GM12801 (cell line): ENCODE results near the gene HOXB8.

Experiments
- TF ChIP-seq, protein P1 (sequence below): IDR thresholded peaks from one replicate; pipeline ENCODE4 v1.5.1; 2011; ENCODE audit warnings: control low read depth; ENCODE audit not compliant: insufficient read length; ENCODE audit errors: extremely low read depth

The HOXB8 gene

DNA sequence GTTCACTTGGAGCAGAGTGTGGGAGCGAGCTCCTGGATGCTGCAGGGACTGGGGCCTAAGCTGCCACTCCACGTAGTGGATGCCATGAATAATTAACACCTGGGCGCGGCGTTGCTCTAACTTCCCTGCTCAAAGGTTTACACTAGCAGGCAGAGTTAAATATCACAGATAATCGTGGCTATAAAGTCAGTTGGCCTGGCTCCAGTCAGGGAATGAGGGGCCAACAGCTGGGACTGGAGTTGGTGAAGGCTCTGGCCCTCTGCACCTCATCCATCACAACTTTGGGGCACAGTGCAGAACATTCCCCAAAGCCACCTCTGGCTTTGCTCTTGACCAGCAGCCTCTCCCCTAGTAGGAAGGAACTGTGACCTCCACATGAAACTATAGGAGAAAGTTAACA lies 47.9 kb downstream of the HOXB8 start:
- TF ChIP-seq, protein P1, sequence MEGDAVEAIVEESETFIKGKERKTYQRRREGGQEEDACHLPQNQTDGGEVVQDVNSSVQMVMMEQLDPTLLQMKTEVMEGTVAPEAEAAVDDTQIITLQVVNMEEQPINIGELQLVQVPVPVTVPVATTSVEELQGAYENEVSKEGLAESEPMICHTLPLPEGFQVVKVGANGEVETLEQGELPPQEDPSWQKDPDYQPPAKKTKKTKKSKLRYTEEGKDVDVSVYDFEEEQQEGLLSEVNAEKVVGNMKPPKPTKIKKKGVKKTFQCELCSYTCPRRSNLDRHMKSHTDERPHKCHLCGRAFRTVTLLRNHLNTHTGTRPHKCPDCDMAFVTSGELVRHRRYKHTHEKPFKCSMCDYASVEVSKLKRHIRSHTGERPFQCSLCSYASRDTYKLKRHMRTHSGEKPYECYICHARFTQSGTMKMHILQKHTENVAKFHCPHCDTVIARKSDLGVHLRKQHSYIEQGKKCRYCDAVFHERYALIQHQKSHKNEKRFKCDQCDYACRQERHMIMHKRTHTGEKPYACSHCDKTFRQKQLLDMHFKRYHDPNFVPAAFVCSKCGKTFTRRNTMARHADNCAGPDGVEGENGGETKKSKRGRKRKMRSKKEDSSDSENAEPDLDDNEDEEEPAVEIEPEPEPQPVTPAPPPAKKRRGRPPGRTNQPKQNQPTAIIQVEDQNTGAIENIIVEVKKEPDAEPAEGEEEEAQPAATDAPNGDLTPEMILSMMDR: no peak

GRCh38 chr17:48566717-48567116 lies 48.4 kb downstream of the HOXB8 start:
- TF ChIP-seq, protein P1: no peak

DNA sequence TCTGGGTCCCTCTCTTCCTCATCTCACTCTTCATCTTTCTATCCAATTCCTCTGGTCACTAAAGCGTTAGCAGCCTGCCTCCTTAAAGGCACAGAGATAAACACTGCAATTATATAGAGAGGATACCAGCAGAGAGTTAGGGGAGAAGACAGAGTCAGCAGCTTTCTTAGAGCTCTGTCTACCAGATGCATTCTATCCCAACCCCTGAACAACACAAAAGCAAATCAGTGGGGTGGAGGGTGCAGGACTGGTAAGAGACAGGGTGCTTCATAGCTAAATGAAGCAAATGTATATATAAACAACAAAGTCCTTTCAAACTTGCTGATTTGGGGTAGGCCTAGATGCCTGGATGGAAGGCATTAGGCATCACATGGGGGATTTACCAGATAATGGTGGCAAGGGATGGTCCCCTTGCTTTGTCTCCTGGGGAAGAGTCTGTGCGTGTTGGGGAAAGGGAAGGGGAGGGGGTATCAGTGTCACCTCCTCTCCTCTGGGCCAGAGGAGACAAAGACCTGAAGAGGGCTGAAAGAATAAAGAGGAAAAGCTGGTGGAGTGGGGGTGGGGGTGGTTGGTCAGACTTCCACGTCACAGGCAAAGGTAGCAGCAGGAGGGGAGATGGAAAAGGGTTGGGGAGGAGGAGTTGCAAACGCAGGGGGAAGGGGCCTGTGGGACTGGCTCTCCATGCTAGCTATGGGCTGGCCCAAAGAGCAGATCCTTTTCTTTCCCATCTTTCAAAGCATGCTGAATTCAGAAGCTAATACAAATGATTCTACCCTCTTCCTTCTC lies 49.0 kb downstream of the HOXB8 start:
- TF ChIP-seq, protein P1: no peak

GRCh38 chr17:48565022-48565554 lies 50.0 kb downstream of the HOXB8 start:
- TF ChIP-seq, protein P1: no peak

GRCh38 chr17:48564188-48565021 lies 50.7 kb downstream of the HOXB8 start:
- TF ChIP-seq, protein P1: no peak

DNA sequence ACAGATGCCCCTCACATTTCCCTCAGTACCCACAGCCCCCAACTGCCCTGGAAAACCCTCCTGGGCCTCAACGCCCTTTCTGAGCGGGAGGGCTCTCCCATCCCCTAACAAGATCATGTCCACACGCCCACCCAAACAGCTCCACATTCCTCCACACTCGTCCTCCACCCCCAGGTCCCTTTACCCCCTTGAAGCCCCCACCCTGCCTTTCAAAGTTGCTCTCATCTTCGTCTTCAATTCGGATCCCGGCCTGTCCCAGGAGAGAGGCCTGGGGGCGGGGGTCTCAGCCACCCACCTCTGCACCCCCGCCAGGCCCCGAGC lies 51.3 kb downstream of the HOXB8 start:
- TF ChIP-seq, protein P1: no peak

- TF ChIP-seq, protein P1: no peak
These were observed 51.7 kb downstream of the HOXB8 start for GRCh38 chr17:48563385-48563838.
